SK-N-MC (cell line): ENCODE results near the gene CITED4.

Experiments
- EZH2 ChIP-seq: fragments of 200-600 bp; sonication (generic); IDR thresholded peaks from one replicate; pipeline ENCODE4 v1.6.1; 2017; ENCODE audit warnings: antibody characterized with exemption
- FOXP2 ChIP-seq: optimal IDR thresholded peaks from 2 replicates; pipeline ENCODE3; 2011; ENCODE audit warnings: mild to moderate bottlenecking, moderate library complexity; ENCODE audit not compliant: insufficient read depth; ENCODE audit errors: extremely low read length, control extremely low read depth
- POLR2AphosphoS5 ChIP-seq: IDR thresholded peaks from 2 replicates; pipeline ENCODE4 v1.6.1; 2012; ENCODE audit warnings: mild to moderate bottlenecking, low read depth, low read length, borderline replicate concordance

DNA sequence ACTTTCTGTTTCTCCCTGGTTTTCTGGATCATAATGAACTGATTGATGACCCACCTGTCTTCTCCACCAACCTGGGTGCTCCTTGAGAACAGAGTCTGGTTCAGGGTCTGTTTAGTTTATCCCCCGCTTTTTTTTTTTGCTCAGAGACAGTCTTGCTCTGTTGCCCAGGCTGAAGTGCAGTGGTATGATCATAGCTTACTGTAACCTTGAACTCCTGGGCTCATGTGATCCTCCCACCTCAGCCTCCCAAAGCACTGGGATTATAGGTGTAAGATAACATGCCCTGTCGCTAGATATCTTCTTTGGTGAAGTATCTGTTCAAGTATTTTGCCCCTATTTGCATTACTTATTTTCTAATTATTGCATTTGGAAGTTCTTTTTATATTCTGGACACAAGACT, 30.2 kb upstream of the CITED4 start:
- TF ChIP-seq POLR2AphosphoS5 (no peak), EZH2 (no peak), FOXP2 (no peak)
